ENCODE results near the gene TEAD4.

TEAD4 gene

DNA sequence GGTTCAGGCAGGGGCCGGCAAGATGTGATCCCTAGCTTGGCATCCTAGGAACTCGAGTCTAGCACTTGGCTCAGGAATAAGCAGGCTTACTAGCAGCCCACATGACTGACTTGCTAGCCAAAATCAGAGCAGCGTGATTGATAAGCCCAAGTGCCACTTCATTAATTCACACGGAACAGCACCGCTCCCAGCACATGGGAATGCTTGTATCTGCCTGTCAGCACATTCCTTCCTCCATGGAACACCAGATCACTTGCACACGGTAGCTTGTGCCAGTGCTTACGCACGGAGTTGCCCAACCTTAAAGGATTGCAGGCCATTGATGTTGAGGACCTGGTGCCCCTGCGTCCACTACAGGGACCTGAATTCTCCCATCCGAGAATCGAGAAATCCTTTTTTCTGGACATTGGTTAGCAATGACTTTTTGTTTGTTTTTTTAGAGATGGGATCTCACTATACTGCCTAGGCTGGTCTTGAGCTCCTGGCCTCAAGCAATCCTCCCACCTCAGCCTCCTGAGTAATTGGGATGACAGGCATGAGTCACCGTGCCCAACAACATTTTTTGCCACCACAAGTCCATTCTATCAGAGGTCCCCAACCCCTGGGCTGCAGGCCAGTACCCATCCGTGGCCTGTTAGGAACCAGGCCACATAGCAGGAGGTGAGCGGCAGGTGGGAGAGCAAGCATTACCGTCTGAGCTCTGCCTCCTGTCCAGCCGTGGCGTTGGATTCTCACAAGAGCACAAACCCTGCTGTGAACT, 87.4 kb downstream of the TEAD4 start:
- TF ChIP-seq ZFX (IDR thresholded peaks at IDR 0.05; ENCODE audit: borderline replicate concordance): no peak
- TF ChIP-seq, protein P1, sequence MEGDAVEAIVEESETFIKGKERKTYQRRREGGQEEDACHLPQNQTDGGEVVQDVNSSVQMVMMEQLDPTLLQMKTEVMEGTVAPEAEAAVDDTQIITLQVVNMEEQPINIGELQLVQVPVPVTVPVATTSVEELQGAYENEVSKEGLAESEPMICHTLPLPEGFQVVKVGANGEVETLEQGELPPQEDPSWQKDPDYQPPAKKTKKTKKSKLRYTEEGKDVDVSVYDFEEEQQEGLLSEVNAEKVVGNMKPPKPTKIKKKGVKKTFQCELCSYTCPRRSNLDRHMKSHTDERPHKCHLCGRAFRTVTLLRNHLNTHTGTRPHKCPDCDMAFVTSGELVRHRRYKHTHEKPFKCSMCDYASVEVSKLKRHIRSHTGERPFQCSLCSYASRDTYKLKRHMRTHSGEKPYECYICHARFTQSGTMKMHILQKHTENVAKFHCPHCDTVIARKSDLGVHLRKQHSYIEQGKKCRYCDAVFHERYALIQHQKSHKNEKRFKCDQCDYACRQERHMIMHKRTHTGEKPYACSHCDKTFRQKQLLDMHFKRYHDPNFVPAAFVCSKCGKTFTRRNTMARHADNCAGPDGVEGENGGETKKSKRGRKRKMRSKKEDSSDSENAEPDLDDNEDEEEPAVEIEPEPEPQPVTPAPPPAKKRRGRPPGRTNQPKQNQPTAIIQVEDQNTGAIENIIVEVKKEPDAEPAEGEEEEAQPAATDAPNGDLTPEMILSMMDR (IDR thresholded peaks at IDR 0.05): no peak
- no peak overlapping the region for H3K27ac ChIP-seq

DNA sequence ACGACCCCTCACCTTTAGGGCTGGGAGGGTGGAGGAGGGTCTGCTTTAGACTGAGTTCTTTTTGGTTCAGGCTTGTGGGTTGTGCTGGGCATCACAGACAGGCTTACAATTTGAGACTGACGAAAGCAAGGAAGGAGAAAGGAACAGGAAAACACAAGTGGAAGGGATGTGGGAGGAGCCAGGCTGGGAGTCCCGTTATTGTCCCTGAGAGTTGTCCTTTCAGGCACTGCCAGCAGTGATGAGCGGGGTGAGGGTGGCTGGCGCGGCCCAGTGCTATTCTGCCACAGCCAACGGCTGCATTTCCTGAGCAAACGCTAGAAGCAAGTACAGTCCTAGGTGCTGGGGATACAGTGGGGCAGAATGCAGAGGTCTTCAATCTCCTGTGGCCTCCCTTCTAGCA, 88.8 kb downstream of the TEAD4 start:
- H3K27ac ChIP-seq: no peak overlapping the region
- TF ChIP-seq ZFX (IDR thresholded peaks at IDR 0.05; ENCODE audit: borderline replicate concordance): no peak
- TF ChIP-seq, protein P1 (IDR thresholded peaks at IDR 0.05): no peak

DNA sequence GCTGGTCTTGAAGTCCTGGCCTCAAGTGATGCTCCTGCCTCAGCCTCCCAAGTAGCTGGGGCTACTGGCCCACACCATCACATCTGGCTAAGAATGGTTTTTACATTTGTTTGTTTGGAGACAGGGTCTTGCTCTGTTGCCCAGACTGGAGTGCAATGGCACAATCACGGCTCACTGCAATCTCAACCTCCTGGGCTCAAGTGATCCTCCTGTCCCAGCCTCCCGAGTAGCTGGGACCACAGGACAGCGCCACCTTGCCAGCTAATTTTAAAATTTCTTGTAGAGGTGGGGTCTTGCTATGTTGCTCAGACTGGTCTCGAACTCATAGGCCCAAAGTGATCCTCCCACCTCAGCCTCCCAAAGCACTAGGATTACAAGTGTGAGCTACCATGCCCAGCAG, 89.3 kb downstream of the TEAD4 start:
- no peak overlapping the region for H3K27ac ChIP-seq

DNA sequence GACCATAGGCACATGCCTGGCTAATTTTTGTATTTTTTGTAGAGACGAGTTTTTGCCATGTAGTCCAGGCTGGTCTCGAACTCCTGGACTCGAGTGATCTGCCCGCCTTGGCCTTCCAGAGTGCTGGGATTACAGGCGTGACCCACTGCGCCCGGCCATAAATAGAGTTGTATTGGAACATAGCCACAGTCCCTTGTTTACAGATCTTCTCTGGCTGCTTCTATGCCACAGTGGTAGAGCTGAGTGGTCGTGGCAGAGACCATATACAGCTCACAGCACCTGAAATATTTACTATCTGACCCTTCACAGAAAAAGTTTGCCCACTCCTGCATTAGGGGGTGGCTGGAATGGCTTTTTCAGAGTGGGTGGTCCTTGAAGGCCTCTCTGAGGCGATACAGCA, 90.0 kb downstream of the TEAD4 start:
- TF ChIP-seq, protein P1 (IDR thresholded peaks at IDR 0.05): no peak
- no peak for TF ChIP-seq ZFX (IDR thresholded peaks at IDR 0.05; ENCODE audit: borderline replicate concordance)
- H3K27ac ChIP-seq: no peak overlapping the region

More for the DNA sequence above, 89.3 kb downstream of the TEAD4 start:
- TF ChIP-seq, protein P1 (IDR thresholded peaks at IDR 0.05): no peak
- TF ChIP-seq ZFX (IDR thresholded peaks at IDR 0.05; ENCODE audit: borderline replicate concordance): no peak

DNA sequence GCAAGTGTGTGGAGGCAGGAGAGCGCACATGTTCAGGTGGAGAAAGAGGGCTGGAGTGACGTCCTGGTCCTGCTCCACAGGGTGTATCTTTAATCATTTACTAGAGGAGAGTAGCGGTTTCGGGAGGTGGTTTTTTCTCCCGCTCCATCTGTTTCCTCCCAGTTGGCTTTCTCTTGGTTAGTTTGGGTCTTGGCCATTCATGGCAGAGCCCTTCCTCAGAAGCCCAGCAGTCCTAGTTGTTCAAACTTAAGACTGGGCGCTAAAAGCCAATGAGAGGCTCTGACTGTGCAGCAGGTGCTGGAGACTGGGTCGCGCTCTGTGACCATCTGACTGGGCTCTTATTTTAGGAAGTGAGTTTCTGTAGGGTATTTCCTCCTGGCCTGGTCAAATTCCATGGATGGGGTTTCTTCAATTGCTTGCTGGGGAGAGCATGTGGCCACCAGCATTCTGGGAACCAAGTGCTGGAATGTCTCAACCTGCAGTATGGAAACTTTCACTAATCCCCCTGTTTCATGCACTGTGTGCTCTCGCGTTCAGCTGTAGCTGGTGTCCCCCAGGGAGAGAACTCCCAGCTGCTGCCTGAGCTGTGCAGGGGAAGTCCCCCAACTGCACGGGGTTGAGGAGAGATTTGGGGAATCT, 90.5 kb downstream of the TEAD4 start:
- H3K27ac ChIP-seq: no peak overlapping the region
- TF ChIP-seq, protein P1 (IDR thresholded peaks at IDR 0.05): no peak
- TF ChIP-seq ZFX (IDR thresholded peaks at IDR 0.05; ENCODE audit: borderline replicate concordance): no peak

DNA sequence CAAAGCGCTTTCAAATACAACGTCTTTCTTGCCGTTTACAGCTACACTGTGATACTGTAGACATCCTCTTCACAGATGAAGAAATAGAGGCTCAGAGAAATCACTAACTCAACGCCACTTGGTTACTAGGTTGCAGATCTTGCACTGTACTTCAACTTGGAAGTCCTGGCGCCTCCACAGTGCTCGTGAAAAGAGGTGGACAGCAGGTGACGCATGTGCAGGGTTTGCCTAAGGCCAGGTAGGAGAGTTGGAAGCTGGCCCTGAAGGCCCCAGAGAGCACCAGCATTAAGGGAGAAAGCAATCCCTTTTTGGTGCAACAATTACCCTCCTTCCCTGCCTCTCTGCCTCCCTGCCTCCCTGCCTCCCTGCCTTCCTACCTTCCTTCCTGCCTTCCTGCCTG, 95.2 kb downstream of the TEAD4 start:
- H3K27ac ChIP-seq: no peak overlapping the region
- TF ChIP-seq, protein P1 (IDR thresholded peaks at IDR 0.05): no peak
- TF ChIP-seq ZFX (IDR thresholded peaks at IDR 0.05; ENCODE audit: borderline replicate concordance): no peak

Measured in 22Rv1 (cell line).